Left hindlimb (tissue), 1 donor: Measurements from ENCODE around the gene TOLLIP.
A peak's percentile ranks its signal among the peaks of the same experiment; 100 is the strongest.
"Not testable (repeated sequence)": the region's sequence is repeated elsewhere in the genome, so short reads cannot be mapped to it uniquely, and the experiment has no call there.

Experiments
- DNase-seq: peaks from one replicate; pipeline ENCODE4 v3.0.0-alpha.2; 2018

TOLLIP gene

GRCh38 chr11:1343391-1344055 is 34.1 kb upstream of the TOLLIP start:
- DNase-seq: no peak

GRCh38 chr11:1342946-1343345 is 33.5 kb upstream of the TOLLIP start:
- DNase-seq: no peak

GRCh38 chr11:1341928-1342524 is 32.6 kb upstream of the TOLLIP start:
- DNase-seq: no peak

GRCh38 chr11:1341226-1341625 is 31.8 kb upstream of the TOLLIP start:
- not testable (repeated sequence) for DNase-seq

- no peak for DNase-seq
Measured at GRCh38 chr11:1340111-1340510, 30.7 kb upstream of the TOLLIP start.

GRCh38 chr11:1339066-1339675 is 29.7 kb upstream of the TOLLIP start:
- DNase-seq: no peak

GRCh38 chr11:1338201-1339065 is 29.0 kb upstream of the TOLLIP start:
- no peak for DNase-seq

GRCh38 chr11:1337647-1338007 is 28.2 kb upstream of the TOLLIP start:
- DNase-seq: no peak

GRCh38 chr11:1336836-1337646 is 27.6 kb upstream of the TOLLIP start:
- DNase-seq: no peak

- peak; percentile 60 for DNase-seq
Measured at GRCh38 chr11:1335811-1336761, 26.7 kb upstream of the TOLLIP start.

GRCh38 chr11:1335264-1335810 is 25.9 kb upstream of the TOLLIP start:
- no peak for DNase-seq

- no peak for DNase-seq
Measured at GRCh38 chr11:1333860-1334259, 24.4 kb upstream of the TOLLIP start.

GRCh38 chr11:1333091-1333772 is 23.8 kb upstream of the TOLLIP start:
- DNase-seq: no peak

- no peak for DNase-seq
Measured at GRCh38 chr11:1330473-1330872, 21.0 kb upstream of the TOLLIP start.

- DNase-seq: no peak
Measured at GRCh38 chr11:1327064-1327460, 17.6 kb upstream of the TOLLIP start.

- no peak for DNase-seq
Measured at GRCh38 chr11:1326435-1327063, 17.1 kb upstream of the TOLLIP start.

- no peak for DNase-seq
Measured at GRCh38 chr11:1323774-1324173, 14.3 kb upstream of the TOLLIP start.

GRCh38 chr11:1317993-1318392 is 8.6 kb upstream of the TOLLIP start:
- DNase-seq: no peak

- no peak for DNase-seq
Measured at GRCh38 chr11:1317432-1317831, 8.0 kb upstream of the TOLLIP start.
